SK-N-SH (cell line): ENCODE results near the gene RNLS. TPM values are rescaled to one million over a fixed set of nuclear protein-coding genes. Genes with fewer than 3 reads are reported as not detected.

Source experiments
- CTCF ChIA-PET: fragments of 300-600, 350-600 bp; formaldehyde crosslinking; extraction: SDS; loops from one replicate; lab custom pipeline; 2021; lab: Yijun Ruan, JAX
- POLR2A ChIA-PET: fragments of 350-600 bp; sonication (Branson Sonifier 250); formaldehyde crosslinking; extraction: SDS; loops from one replicate; lab custom pipeline; 2020; ENCODE audit warnings: antibody characterized with exemption, inconsistent platforms; lab: Yijun Ruan, JAX
- DNase-seq: peaks from one replicate; pipeline ENCODE4 v3.0.0; 2012
- H2AFZ ChIP-seq: fragments of 200-600 bp; sonication (generic); 2 replicates; pipeline ENCODE4 v1.8.1; 2016; ENCODE audit warnings: antibody characterized with exemption, mild to moderate bottlenecking, low read depth
- H3F3A ChIP-seq: fragments of 200-600 bp; sonication (generic); replicated peaks from 2 replicates; pipeline ENCODE3; 2016; ENCODE audit warnings: antibody characterized with exemption, mild to moderate bottlenecking; ENCODE audit not compliant: insufficient read depth
- H3K27ac ChIP-seq, 2 experiments: fragments of 200-500 bp in 1 of 2; fragments of 200-600 bp in 1 of 2; sonication (Bioruptor generic) in 1 of 2; sonication (generic), shearing (Covaris generic) in 1 of 2; 2 replicates each; pipeline versions ENCODE4 v1.5.1 to v1.6.1; 2014 to 2016; ENCODE audit warnings: low read depth in 2 of 2, inconsistent platforms in 1 of 2, low read length in 1 of 2, mild to moderate bottlenecking in 1 of 2, mixed read lengths in 1 of 2
- H3K27me3 ChIP-seq: fragments of 200-600 bp; sonication (generic), shearing (Covaris generic); 2 replicates; pipeline ENCODE4 v1.6.1; 2016; ENCODE audit warnings: mixed run types; ENCODE audit not compliant: insufficient read depth
- H3K36me3 ChIP-seq, 2 experiments: fragments of 200-500 bp in 1 of 2; fragments of 200-600 bp in 1 of 2; sonication (Bioruptor generic) in 1 of 2; sonication (generic) in 1 of 2; replicated peaks in 1 of 2; 2 replicates each; pipeline versions ENCODE3 to v1.5.1; 2014 to 2016; ENCODE audit warnings: low read length in 1 of 2, mild to moderate bottlenecking in 1 of 2; ENCODE audit not compliant: insufficient read depth in 2 of 2, control insufficient read depth in 1 of 2
- H3K4me1 ChIP-seq, 2 experiments: fragments of 200-500 bp in 1 of 2; fragments of 200-600 bp in 1 of 2; sonication (Bioruptor generic) in 1 of 2; sonication (generic), shearing (Covaris generic) in 1 of 2; 2 replicates each; pipeline versions ENCODE4 v1.5.1 to v1.6.1; 2014 to 2016; ENCODE audit warnings: low read depth in 1 of 2, low read length in 1 of 2, mixed run types in 1 of 2; ENCODE audit not compliant: insufficient read depth in 2 of 2, control insufficient read depth in 1 of 2
- H3K4me2 ChIP-seq: fragments of 200-600 bp; sonication (generic), shearing (Covaris generic); 2 replicates; pipeline ENCODE4 v1.6.1; 2017; ENCODE audit warnings: mixed run types
- H3K4me3 ChIP-seq, 2 experiments: fragments of 200-500 bp in 1 of 2; fragments of 200-600 bp in 1 of 2; sonication (Bioruptor generic) in 1 of 2; sonication (generic), shearing (Covaris generic) in 1 of 2; 2 replicates each; pipeline versions ENCODE4 v1.5.1 to v1.8.1; 2014 to 2016; ENCODE audit warnings: low read depth in 2 of 2, inconsistent platforms in 1 of 2, low read length in 1 of 2, mild to moderate bottlenecking in 1 of 2, mixed read lengths in 1 of 2, moderate library complexity in 1 of 2
- H3K79me2 ChIP-seq: fragments of 200-600 bp; sonication (generic); 2 replicates; pipeline ENCODE4 v1.8.1; 2017; ENCODE audit warnings: mild to moderate bottlenecking; ENCODE audit not compliant: insufficient read depth
- H3K9ac ChIP-seq: fragments of 200-600 bp; sonication (generic); 2 replicates; pipeline ENCODE4 v1.6.1; 2017; ENCODE audit warnings: mixed run types
- H3K9me2 ChIP-seq: fragments of 200-600 bp; sonication (generic); 2 replicates; pipeline ENCODE4 v1.6.1; 2017; ENCODE audit warnings: mixed run types
- H3K9me3 ChIP-seq: fragments of 200-600 bp; sonication (generic); 2 replicates; pipeline ENCODE4 v1.6.1; 2017; ENCODE audit warnings: mixed run types, mild to moderate bottlenecking, moderate library complexity
- H4K20me1 ChIP-seq: fragments of 200-600 bp; sonication (generic); 2 replicates; pipeline ENCODE4 v1.6.1; 2017; ENCODE audit warnings: mild to moderate bottlenecking, mixed run types; ENCODE audit not compliant: insufficient read depth
- CHD2 ChIP-seq: fragments of 150-350 bp; IDR thresholded peaks from 2 replicates; pipeline ENCODE4 v1.6.1; 2018; ENCODE audit warnings: low read length; ENCODE audit not compliant: partially characterized antibody
- EP300 ChIP-seq, 2 experiments: IDR thresholded peaks; 2 replicates each; pipeline versions ENCODE4 v1.4.0 to v1.6.1; 2012; ENCODE audit warnings: borderline replicate concordance in 1 of 2, low read depth in 1 of 2, low read length in 1 of 2
- EZH2phosphoT487 ChIP-seq: fragments of 200-600 bp; sonication (generic); IDR thresholded peaks from 2 replicates; pipeline ENCODE4 v1.6.1; 2017; ENCODE audit warnings: low read depth, mixed run types, mild to moderate bottlenecking, antibody characterized with exemption, moderate library complexity, borderline replicate concordance
- FOSL2 ChIP-seq: IDR thresholded peaks from 2 replicates; pipeline ENCODE4 v1.4.0; 2012; ENCODE audit warnings: low read depth, mild to moderate bottlenecking, moderate library complexity, borderline replicate concordance
- FOXM1 ChIP-seq: IDR thresholded peaks from 2 replicates; pipeline ENCODE4 v1.4.0; 2012; ENCODE audit warnings: low read depth, mild to moderate bottlenecking
- GABPA ChIP-seq: IDR thresholded peaks from 2 replicates; pipeline ENCODE4 v1.4.0; 2012; ENCODE audit warnings: low read depth, mild to moderate bottlenecking
- NRF1 ChIP-seq: IDR thresholded peaks from 2 replicates; pipeline ENCODE4 v1.6.1; 2012; ENCODE audit warnings: low read depth, mild to moderate bottlenecking, low read length
- POLR2AphosphoS5 ChIP-seq: IDR thresholded peaks from 2 replicates; pipeline ENCODE4 v1.6.1; 2012; ENCODE audit warnings: low read depth, low read length
- RAD21 ChIP-seq: IDR thresholded peaks from 2 replicates; pipeline ENCODE4 v1.6.1; 2012; ENCODE audit warnings: mild to moderate bottlenecking, low read length
- RCOR1 ChIP-seq: fragments of 150-350 bp; IDR thresholded peaks from 2 replicates; pipeline ENCODE4 v1.6.1; 2017; ENCODE audit warnings: antibody characterized with exemption, low read length
- RXRA ChIP-seq: IDR thresholded peaks from 2 replicates; pipeline ENCODE4 v1.4.0; 2012; ENCODE audit warnings: low read depth, mild to moderate bottlenecking, borderline replicate concordance
- SMC3 ChIP-seq: IDR thresholded peaks from 2 replicates; pipeline ENCODE4 v1.6.1; 2012; ENCODE audit warnings: low read depth, low read length, improper control_type of control experiment
- TEAD4 ChIP-seq: IDR thresholded peaks from 2 replicates; pipeline ENCODE4 v1.4.0; 2012; ENCODE audit warnings: mild to moderate bottlenecking, borderline replicate concordance; ENCODE audit not compliant: insufficient read depth
- YY1 ChIP-seq: IDR thresholded peaks from 2 replicates; pipeline ENCODE4 v1.4.0; 2012; ENCODE audit warnings: low read depth, mild to moderate bottlenecking
- WGBS: methylation state at CpG from one replicate; pipeline ENCODE4 v1.1.6; 2017; ENCODE audit warnings: low lambda C conversion rate; 5-methylcytosine and 5-hydroxymethylcytosine counted together
- polyA plus RNA-seq, 3 experiments: library from polyadenylated mRNA; depleted of rRNA; stranded (reverse); fragments of >200 nt; gene quantifications; 2 replicates each; pipeline ENCODE4 v1.2.3, GENCODE V29; 2012
- TF ChIP-seq, protein P1 (sequence below): IDR thresholded peaks from 2 replicates; pipeline ENCODE4 v1.4.0; 2012; ENCODE audit warnings: low read depth, borderline replicate concordance
- TF ChIP-seq, protein P2 (sequence below): IDR thresholded peaks from 2 replicates; pipeline ENCODE4 v1.4.0; 2012; ENCODE audit warnings: low read depth, borderline replicate concordance
- TF ChIP-seq, protein P3 (sequence below): IDR thresholded peaks from 2 replicates; pipeline ENCODE4 v1.4.0; 2012; ENCODE audit warnings: low read depth
- TF ChIP-seq, protein P4 (sequence below): IDR thresholded peaks from 2 replicates; pipeline ENCODE4 v1.6.1; 2012; ENCODE audit warnings: mild to moderate bottlenecking, low read depth, low read length, moderate library complexity
- TF ChIP-seq, protein P5 (sequence below): fragments of 150-350 bp; IDR thresholded peaks from 2 replicates; pipeline ENCODE4 v1.6.1; 2016; ENCODE audit warnings: mild to moderate bottlenecking, low read depth, low read length

The RNLS gene
- polyA plus RNA-seq, 1 of the 3 experiments (the other 2 are of a cell fraction), result not detected

DNA sequence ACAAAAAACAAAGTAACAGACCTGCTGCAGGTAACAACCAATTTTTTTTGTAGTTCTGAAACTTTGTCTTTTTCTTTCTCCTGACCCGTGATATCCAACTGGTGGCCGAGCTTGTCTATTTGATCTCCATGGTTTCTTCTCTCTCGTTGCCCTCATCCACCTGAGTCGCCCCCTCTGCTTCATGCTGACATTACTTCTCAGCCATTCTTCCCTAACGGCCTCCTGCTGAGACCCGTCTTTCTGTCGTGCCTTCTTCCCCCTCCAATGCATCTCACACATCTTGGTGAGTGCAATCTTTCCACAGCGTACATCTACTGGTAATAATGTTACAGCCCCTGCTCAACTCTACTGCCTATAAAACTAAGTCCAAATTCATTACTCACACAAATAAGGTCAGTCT is 352.9 kb downstream of the RNLS start (continued):
- TF ChIP-seq, protein P1, sequence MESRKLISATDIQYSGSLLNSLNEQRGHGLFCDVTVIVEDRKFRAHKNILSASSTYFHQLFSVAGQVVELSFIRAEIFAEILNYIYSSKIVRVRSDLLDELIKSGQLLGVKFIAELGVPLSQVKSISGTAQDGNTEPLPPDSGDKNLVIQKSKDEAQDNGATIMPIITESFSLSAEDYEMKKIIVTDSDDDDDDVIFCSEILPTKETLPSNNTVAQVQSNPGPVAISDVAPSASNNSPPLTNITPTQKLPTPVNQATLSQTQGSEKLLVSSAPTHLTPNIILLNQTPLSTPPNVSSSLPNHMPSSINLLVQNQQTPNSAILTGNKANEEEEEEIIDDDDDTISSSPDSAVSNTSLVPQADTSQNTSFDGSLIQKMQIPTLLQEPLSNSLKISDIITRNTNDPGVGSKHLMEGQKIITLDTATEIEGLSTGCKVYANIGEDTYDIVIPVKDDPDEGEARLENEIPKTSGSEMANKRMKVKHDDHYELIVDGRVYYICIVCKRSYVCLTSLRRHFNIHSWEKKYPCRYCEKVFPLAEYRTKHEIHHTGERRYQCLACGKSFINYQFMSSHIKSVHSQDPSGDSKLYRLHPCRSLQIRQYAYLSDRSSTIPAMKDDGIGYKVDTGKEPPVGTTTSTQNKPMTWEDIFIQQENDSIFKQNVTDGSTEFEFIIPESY, result no peak

DNA sequence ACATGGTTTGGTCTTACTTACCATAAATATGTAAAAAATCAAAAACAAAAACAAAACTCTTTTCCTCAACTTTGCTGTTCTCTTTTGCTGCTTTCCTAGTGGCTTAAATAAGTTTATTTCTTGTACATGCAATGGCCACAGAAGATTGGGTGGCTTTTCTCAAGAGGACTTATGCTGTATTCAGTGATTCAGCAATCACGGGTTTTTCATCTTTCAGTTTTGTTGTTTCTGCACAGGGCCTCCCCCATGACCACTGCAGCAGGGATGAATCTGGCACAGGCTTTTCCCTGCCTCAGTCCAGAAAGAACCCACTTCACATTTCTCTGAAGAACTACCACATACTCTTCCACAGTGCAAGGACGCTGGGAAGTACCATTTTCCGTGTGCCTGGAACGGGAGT is 355.0 kb downstream of the RNLS start:
- Histone ChIP-seq H4K20me1 (no peaks in the 10 kb centered on the region), H3K4me3 (no peak overlapping the region), H3F3A (no peaks in the 10 kb centered on the region), H3K9me3 (no peaks in the 10 kb centered on the region), H2AFZ (no peak overlapping the region), H3K27ac (peak overlapping the region in 1 of 2 experiments; percentile 87; a peak in 2 of 4 replicates), H3K27me3 (no peaks in the 10 kb centered on the region), H3K9ac (no peak overlapping the region), H3K9me2 (no peaks in the 10 kb centered on the region), H3K36me3 (no peaks in the 10 kb centered on the region), H3K4me2 (no peak overlapping the region), H3K79me2 (no peaks in the 10 kb centered on the region), H3K4me1 (peaks cover 0 to 16% of the 10 kb centered on the region in 2 experiments; a peak in 2 of 4 replicates)
- WGBS, result 92% methylated on average over 4 of the region's 4 CpGs
- TF ChIP-seq SMC3, result no peak
- TF ChIP-seq EP300 (IDR thresholded peaks at IDR 0.05; ENCODE audit: borderline replicate concordance in 1 of 2, low read depth in 1 of 2, low read length in 1 of 2), result no peak
- TF ChIP-seq, protein P2, sequence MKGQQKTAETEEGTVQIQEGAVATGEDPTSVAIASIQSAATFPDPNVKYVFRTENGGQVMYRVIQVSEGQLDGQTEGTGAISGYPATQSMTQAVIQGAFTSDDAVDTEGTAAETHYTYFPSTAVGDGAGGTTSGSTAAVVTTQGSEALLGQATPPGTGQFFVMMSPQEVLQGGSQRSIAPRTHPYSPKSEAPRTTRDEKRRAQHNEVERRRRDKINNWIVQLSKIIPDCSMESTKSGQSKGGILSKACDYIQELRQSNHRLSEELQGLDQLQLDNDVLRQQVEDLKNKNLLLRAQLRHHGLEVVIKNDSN, result no peak
- no peak for TF ChIP-seq POLR2AphosphoS5
- TF ChIP-seq, protein P3, sequence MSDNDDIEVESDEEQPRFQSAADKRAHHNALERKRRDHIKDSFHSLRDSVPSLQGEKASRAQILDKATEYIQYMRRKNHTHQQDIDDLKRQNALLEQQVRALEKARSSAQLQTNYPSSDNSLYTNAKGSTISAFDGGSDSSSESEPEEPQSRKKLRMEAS, result no peak
- no peak for TF ChIP-seq FOSL2
- TF ChIP-seq, protein P4, sequence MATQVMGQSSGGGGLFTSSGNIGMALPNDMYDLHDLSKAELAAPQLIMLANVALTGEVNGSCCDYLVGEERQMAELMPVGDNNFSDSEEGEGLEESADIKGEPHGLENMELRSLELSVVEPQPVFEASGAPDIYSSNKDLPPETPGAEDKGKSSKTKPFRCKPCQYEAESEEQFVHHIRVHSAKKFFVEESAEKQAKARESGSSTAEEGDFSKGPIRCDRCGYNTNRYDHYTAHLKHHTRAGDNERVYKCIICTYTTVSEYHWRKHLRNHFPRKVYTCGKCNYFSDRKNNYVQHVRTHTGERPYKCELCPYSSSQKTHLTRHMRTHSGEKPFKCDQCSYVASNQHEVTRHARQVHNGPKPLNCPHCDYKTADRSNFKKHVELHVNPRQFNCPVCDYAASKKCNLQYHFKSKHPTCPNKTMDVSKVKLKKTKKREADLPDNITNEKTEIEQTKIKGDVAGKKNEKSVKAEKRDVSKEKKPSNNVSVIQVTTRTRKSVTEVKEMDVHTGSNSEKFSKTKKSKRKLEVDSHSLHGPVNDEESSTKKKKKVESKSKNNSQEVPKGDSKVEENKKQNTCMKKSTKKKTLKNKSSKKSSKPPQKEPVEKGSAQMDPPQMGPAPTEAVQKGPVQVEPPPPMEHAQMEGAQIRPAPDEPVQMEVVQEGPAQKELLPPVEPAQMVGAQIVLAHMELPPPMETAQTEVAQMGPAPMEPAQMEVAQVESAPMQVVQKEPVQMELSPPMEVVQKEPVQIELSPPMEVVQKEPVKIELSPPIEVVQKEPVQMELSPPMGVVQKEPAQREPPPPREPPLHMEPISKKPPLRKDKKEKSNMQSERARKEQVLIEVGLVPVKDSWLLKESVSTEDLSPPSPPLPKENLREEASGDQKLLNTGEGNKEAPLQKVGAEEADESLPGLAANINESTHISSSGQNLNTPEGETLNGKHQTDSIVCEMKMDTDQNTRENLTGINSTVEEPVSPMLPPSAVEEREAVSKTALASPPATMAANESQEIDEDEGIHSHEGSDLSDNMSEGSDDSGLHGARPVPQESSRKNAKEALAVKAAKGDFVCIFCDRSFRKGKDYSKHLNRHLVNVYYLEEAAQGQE, result no peak
- TF ChIP-seq EZH2phosphoT487, result no peak
- TF ChIP-seq RXRA, result no peak
- no peak for TF ChIP-seq TEAD4
- no peak for TF ChIP-seq RAD21
- TF ChIP-seq NRF1, result no peak
- no peak for TF ChIP-seq FOXM1
- no peak for TF ChIP-seq CHD2
- TF ChIP-seq YY1, result no peak
- TF ChIP-seq RCOR1, result no peak
- TF ChIP-seq GABPA, result no peak
- TF ChIP-seq, protein P5, sequence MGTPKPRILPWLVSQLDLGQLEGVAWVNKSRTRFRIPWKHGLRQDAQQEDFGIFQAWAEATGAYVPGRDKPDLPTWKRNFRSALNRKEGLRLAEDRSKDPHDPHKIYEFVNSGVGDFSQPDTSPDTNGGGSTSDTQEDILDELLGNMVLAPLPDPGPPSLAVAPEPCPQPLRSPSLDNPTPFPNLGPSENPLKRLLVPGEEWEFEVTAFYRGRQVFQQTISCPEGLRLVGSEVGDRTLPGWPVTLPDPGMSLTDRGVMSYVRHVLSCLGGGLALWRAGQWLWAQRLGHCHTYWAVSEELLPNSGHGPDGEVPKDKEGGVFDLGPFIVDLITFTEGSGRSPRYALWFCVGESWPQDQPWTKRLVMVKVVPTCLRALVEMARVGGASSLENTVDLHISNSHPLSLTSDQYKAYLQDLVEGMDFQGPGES, result no peak
- no peak for DNase-seq
- ChIA-PET POLR2A (no interaction called here), CTCF (interaction anchor here (2.3 to 2.4 kb wide), 2 partner anchors 11 to 161 kb away, joined by 6 to 7 read pairs; no protein-coding TSS in a partner anchor)
